ENCODE results near the gene GYPB.
"Not testable (repeated sequence)": the region's sequence is repeated elsewhere in the genome, so short reads cannot be mapped to it uniquely, and the experiment has no call there.

DNA sequence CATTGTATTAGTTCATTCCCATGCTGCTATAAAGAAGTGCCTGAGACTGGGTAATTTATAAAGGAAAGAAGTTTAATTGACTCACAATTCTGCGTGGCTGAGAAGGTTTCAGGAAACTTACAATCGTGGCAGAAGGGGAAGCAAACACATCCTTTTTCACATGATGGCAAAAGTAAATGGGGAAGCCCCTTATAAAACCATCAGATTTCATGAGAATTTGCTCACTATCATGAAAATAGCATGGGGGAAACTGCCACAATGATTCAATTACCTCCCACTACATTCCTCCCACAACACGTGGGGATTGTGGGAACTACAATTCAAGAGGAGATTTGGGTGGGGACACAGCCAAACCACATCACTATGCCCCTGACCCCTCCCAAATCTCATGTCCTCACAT lies 28.5 kb downstream of the GYPB start:
- TF ChIP-seq, protein P1, sequence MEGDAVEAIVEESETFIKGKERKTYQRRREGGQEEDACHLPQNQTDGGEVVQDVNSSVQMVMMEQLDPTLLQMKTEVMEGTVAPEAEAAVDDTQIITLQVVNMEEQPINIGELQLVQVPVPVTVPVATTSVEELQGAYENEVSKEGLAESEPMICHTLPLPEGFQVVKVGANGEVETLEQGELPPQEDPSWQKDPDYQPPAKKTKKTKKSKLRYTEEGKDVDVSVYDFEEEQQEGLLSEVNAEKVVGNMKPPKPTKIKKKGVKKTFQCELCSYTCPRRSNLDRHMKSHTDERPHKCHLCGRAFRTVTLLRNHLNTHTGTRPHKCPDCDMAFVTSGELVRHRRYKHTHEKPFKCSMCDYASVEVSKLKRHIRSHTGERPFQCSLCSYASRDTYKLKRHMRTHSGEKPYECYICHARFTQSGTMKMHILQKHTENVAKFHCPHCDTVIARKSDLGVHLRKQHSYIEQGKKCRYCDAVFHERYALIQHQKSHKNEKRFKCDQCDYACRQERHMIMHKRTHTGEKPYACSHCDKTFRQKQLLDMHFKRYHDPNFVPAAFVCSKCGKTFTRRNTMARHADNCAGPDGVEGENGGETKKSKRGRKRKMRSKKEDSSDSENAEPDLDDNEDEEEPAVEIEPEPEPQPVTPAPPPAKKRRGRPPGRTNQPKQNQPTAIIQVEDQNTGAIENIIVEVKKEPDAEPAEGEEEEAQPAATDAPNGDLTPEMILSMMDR (IDR thresholded peaks at IDR 0.05), result not testable (repeated sequence)
- not testable (repeated sequence) for TF ChIP-seq POLR2A (IDR thresholded peaks at IDR 0.05)

Measured in heart left ventricle (tissue), 13 donors.